NOMO-1 treated with DMSO at 0.1 percent for 48 hours (cell line): ENCODE measurements around the gene TUBG2.
"Not testable (repeated sequence)": the region's sequence is repeated elsewhere in the genome, so short reads cannot be mapped to it uniquely, and the experiment has no call there.

ENCODE experiments used
- DNase-seq: peaks from one replicate; lab custom pipeline; 2025; ENCODE audit not compliant: unreplicated experiment; lab: John Stamatoyannopoulos, UW

Gene TUBG2

DNA sequence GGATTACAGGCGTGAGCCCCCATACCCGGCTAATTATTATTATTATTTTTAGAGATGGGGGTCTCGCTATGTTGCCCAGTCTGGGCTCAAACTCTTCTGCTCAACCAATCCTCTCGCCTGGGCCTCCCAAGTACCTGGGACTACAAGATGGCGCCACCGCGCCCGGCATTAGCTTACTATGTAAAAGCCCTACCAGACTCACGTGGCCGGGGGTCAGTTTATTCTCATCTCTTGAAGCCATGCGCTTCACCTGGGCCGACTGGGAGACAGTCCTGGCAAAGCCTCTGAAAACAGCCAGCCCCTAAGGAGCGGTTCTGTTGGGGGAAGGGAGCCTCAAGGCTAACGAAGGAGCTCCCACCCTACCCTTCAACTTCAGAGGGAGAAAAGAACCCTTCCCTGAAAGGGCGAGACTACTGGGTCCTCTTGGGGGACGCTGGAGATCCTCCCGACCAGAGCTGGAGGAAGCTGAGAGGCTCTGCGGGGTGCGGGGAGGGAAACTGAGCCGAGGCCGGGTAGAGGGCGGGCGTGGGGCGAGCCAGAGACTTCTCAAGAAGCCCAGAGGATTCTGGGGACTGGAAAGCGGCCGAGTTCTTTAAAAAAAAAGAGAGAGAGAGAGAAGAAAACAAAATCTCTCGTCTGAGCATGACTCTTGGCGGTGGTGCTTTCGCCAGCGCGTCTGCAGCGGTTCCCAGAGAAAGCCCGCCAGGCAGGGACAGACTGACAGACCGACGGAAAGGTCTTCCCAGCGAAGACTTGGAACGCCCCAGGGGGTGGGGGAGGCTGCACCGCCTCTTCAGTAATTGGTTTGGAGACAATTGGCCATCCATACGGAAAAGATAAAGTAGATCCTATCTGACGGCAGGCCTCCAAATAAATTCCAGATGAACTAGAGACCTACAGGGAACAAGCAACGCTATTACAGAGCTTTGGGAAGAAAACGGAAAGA is 5.6 kb upstream of the TUBG2 start:
- DNase-seq, result no peak

DNA sequence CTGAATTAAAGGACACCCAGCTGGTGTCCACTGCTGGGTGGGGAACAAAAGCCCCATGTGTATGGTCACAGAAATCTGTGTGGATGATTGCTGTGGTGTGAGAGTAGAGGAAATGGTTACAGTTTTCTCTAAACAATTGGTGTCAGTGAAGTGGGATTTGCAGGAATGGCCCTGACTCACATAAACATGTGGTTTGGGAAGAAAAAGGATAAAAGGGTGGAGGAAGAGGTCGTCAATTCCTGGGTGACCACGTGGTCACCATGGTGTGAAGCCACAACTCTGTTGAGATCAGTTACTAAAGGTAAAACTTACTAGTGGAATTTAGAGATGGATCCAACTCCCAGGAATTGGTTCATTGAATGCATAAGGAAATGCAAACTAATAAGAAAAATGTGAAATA is 3.6 kb upstream of the TUBG2 start:
- DNase-seq, result no peak

DNA sequence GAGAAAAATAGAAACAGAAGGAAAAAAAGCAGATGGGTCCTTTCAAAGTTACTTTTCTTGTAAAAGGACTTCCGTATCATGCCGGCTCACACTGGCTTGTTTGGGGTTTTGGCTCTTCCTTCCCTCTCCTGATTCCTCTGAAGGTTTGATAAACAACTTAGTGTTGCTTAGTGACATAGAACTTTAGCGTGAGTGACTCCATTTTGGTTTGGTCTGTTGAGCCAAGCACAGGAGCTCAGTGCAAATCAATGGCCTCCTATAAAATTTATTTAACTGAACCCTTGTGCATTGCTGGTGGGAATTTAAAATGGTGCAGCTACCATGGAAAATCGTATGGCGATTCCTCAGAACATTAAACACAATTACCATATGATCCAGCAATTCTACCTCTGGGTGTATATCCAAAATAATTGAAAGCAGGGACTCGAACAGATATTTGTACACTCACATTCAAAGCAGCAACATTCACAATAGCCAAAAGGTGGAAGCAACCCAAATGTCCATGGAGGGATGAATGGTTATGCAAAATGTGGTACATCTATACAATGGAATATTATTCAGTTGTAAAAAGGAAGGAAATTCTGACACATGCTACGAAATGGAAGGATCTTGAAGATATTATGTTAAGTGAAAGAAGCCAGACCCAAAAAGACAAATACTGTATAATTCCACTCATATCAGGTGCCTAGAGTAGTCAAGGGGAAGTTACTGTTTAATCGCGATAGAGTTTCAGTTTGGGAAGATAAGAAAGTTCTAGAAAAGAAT is 1.1 kb upstream of the TUBG2 start:
- no peak for DNase-seq

DNA sequence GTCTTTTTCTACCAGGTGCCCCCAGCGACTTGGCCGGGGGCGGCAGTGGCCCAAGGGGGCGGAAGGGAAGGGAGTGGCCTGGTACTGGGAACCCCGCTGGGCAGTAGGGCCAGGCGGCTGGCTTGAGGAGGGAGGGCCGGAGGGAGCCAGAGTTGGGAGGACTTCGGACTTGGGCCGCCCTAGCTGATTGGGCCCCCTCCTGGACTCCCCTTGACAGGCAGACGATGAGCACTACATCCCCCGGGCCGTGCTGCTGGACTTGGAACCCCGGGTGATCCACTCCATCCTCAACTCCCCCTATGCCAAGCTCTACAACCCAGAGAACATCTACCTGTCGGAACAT is 819 bp downstream of the TUBG2 start:
- not testable (repeated sequence) for DNase-seq

DNA sequence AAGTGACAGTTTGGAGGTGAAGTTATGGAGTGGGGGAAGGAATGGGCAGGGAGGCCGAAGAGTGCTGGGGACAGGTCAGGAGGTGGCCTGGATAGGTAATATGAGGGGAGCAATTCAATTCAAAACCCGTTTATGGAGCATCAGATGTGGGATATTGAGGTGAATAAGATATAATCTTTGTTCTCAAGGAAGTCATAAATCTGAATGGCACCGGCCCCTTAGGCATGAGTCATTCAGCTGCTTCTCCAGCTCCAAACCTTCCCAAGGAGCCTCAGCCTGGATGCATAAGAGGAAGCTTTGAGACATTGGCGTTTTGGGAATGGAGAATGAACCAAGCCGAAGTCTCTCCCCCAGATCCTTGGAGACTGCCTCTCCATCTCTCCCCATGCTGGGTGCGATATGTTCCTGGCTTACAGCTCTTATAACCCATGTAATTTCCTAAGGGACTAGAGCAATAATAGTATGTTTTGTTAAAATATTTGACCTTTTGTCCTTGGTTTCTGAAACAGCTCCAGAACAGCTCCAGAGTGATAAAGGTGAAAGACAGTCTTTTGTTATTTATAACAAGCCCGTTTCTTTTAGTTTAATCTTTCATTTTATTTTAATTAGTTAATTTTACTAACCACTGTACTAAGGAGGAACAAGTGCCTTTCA is 1.7 kb downstream of the TUBG2 start:
- no peak for DNase-seq

DNA sequence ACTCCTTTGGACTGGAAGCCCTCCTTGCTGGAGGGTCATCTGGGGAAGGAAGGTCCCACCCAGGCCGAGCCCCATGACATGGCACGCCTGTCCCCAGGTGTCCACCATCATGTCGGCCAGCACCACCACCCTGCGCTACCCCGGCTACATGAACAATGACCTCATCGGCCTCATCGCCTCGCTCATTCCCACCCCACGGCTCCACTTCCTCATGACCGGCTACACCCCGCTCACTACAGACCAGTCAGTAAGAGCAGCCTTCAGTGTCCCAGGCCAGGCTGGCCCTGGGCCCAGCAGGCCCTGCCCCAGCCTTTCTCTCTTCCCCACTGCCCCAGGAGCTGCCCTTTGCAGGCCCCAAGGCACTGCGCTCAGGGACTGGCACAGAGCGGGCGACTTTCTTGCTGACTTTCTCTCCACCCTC is 6.5 kb downstream of the TUBG2 start:
- no peak for DNase-seq

DNA sequence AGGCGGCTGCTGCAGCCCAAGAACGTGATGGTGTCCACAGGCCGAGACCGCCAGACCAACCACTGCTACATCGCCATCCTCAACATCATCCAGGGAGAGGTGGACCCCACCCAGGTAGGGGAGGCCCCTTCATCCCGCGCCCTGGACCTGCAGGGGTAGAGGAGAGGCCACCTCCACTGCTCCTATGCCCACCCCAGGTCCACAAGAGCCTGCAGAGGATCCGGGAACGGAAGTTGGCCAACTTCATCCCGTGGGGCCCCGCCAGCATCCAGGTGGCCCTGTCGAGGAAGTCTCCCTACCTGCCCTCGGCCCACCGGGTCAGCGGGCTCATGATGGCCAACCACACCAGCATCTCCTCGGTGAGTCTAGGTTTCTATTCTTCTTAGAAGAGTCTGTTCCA is 7.0 kb downstream of the TUBG2 start:
- not testable (repeated sequence) for DNase-seq

DNA sequence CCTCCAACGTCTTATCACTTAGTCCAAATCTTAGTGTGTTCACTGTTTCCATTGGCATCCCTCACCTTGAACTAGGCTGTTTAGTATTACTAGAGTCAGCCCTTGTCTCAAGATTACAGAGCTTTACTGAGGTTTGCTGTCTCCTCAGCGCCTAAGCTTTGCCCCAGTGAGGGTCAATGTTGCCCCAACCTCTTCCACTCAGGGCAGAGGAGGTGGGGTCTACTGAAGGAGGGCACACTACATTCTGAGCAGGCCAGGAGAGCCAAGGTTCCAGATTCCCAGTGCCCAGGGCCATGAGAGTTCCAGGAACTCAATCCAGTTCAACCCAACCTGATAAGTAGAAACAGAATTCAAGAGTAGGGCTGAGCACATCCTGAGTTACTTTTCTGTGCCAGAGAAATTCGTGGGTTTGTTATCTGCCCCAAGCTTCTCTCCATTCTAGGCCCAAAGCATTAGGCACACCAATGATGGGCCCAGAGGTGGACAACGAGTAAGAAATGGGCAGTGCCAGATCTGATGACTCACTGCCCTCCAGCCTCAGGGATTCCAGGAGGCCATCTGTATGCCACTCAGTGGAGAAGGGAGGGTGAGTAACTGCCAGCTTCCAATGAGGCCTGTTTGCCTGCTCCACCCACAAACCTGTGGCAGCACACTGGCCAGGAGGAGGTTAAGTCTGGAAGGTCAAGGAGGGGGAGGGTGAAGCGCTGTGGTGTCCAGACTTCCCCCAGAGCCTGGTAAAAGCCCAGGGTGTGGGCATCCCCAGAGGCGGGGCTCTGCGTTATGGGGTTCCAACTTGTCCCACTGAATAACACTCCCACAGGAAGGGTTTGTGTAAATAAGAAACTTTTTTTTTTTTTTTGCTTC is 8.2 kb downstream of the TUBG2 start:
- DNase-seq, result no peak

DNA sequence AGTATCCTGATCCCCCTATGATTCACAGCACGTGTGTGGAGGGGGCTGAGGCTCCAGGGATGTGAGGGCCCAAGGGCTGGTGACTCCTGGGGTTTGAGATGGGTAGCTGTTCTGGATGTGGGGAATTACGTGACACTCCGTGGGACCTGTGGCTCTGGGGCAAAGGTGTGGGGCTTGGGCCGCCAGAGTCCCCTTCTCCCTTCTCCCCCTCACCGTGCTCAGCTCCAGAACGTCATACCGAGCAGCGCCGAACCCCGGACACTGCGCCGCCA is 10.6 kb downstream of the TUBG2 start:
- DNase-seq, result no peak

DNA sequence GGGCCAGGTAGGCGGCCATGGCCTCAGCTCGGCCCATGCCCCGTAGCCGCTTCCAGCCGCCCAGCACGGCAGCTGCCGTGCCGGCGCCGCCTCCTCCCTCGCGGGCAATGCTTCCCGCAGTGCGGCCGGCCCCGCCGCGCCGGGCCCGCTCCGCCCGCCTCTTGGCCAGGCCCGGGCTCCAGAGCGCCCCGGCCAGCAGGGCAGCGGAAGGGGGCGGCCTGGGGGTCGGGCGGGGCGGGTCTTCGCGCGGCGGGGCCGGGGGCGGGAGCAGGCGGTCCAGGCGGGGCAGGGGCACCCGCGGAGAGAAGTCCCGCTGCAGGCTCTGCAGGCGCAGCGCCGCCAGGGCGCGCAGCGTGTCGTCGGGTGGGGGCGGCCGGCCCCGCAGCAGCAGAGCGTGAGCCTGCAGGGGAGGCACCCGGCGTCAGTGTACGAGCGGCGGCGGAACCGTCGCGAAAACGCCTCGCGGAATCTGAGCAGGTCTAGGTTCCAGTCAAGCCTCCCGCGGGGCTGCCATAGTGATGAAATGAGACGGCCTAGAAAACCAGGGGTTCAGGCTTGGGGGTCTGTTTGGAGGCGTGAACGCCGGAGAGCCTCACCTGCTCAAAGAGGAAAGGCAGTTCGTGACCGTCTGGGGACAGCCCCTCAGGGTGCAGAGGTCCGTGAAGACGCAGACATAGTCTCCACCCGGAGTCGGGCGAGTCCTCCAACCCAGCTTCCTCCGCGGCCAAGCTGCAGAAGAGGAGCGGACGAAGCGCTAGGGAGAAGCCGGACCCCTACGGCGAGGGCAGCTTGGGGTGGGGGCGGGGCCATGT is 11.1 kb downstream of the TUBG2 start:
- no peak for DNase-seq

DNA sequence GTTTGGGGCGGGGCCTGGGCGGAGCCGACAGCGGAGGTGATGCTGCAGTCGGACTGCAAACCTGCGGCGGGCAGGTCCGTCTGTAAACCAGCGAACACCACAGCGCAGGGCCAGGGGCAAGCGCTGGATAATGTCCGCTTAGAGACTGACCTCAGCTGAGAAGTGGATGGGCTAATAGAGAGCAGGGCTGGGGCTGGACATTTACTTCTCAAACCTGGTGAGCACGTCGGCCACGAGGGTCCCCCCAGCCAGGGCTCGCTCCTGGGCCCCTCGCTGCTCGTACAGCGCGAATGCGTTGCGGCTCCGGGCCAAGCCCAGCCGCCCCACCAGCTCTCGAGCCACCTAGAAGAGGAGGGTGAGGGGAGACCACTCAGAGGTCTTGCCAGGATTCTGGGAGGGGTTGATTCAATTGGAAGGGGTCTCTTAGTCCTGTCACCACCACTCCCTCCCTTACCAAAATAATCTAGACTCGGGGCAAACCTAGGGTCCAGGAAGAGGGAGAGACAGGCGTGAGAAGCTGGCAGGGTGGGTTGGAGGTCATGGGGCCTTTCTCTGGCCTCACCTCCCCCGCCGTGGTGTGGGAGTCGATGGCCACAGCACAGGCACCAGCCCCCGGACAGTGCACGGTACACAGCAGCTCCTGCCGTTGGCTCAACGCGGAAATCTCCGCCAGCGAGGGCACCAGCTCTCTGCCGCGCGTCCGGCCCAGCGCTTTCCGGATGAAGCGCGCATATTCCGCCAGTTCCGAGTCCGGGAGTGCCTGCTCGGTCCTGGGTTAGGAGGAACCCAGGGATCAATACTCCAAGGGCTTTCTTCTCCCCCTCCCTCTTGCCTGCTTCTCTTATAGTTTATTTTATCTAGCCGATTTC is 11.9 kb downstream of the TUBG2 start:
- no peak for DNase-seq

DNA sequence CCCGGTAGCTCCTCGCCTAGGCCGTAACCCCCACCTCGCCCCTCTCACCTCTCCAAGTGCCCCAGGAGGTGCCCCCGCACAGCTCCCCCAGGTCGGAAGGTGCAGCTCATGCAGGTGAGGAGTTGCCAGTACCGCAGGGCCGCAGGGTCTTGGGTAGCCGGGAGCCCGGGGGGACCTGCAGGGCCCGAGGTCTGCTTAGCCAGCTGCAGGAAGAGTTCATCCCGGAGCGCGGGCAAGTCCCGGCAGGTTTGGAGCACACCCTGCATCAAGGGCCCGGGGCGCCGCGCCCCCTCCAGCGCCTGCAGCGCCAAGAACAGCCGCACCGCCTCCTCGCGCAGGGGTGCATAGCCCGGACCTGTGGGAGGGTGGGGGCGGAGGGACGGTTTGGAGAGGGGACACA is 13.0 kb downstream of the TUBG2 start:
- no peak for DNase-seq

DNA sequence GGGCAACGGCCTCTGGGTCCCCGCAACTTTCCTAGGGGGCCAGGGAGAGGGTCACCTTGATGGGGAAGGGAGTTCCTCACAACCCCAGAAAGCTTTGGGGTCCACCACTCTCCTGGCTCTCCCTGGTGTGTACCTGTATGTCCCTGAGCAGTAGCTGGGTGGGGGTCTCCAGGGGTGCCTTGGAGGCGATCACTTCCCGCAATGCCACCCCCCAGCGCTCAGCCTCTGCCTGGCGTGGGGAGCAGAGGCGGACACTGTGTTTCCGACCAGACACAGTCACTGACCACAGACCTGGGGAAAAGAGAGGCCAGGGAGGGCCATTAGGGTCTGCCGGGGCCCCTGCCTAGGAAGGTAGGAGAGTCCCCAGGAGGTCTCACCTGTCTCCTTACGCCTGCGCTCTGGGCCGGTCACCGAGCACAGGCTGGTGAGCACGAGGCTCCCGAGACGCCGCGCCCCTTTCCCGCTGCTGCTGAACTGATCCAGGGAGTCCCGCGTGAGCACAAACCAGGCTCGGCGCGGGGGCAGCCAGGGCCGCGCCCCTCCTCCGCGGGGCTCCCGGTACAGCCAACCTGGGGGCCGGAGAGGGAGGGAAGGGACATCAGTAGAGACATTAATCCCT is 14.3 kb downstream of the TUBG2 start:
- no peak for DNase-seq

DNA sequence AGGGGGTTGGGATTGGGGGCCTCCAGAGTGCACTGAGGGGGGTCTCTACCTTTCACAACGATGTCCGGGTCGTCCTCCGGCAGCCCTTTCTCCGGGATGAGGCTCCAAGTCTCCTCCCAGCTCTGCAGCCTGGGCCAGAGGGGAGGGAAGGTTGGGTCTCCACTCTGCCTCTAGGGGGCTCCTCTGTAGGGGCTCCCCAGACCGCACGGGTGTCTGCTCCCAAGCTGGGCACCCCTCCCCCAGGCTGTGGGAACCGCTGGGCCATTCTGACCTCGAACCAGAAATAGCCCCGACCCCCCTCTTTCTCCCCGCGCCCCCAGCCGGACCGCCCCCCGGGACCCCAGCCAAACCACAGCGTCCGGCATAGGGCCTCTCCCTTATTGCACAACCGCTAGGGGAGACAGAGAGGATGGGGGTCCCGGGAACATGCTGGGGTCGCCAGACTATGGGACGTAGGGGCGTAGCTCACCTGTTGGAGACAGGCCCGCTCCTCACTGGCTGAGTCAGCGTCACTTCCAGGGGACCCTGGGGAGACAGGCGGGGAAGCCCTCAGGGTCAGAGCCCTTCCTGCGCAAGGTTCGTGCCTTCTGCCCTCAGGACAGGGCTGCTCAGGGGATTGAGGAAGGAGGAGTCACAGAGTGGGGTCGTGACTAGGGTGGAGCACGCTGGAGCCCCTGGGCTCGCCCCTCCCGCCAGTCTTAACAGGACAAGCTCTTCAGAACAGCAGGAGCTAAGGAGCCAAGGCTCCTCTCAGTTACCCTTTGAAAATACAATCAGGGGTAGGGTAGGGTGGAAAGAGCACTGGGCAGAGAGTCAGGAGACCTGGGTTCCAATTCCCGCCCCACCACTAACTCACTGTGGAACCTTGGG is 15.0 kb downstream of the TUBG2 start:
- DNase-seq, result peak; percentile 18

DNA sequence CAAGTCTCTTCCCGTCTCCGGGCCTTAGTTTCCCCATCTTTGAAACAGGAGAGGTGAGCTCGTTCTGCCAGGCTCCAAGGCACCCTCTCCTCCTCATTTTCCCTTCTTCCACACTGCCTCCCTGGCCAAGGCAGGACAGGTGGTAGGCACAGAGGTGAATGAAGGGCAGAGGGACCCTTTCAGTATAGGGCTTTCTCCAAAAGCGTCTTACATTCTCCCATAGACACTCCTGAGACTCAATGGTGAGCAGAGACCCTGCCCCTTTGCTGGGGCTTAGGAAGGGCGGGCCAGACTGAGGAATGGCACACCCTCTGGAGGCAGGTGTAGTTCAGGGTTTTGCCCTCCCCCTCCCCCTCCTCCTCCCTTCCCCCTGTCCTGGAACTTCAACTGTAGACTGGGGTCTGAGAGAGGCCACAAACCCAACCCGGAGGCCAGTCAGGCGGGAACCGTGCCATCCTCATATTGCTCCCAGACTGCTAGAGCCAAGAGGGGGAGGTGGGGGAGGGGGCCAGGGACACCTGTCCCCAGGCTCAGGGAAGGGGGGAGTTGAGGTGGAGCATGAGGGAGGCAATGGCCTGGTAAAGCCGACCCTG is 15.8 kb downstream of the TUBG2 start:
- DNase-seq, result no peak

DNA sequence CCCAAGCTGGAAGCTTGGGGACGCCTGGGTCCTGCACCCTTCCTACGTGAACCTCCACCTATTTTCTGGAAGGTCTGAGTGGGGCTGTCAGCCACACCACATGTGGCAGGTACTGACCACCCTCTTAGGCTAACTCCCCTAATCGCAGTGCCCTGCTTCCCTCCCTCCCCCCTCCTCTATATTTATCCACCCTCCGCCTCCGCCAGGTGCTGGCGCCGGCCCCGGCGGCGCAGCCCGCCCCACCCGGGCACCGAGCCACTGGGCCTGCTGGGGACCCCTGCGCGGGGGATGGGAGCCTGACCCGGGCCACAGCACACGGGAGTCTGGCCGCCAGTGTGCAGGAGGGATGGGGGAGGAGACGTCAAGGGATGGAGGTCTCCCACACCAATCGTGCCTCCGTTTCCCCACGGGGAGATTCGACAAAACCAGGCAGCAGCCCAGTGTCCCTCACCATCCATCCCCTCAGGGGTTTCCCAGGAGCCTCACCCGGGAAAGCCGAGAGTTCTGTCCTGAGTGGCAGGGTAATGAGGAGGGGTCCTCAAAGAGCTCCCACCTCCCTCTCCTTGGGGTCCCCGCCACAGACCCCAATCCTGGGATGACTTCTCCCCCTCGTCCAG is 16.4 kb downstream of the TUBG2 start:
- no peak for DNase-seq

DNA sequence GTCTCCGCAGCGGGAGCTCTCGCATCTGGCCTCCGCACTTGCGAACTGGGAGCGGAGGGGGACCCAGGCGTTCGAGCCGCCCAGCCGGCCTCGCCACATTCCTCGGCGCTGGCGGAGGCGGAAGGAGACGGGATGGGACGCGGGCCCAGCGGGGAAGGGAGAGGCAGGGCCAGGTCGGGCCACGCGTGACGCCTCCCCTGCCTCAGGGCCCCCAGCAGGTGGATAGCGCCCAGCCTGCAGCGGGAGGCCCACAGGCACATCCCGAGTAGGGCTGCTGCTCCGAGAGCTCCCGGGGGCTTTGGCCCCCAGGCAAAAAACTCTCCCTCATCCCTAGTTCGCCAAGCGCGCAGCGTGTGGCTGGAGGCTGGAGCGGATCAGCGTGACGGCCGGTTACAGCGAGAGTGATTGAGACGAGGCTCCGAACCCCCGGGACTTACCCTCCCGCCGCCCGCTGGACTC is 16.9 kb downstream of the TUBG2 start:
- no peak for DNase-seq
